ENCODE measurements around the gene MAPK14.

- TF ChIP-seq HDGF (IDR thresholded peaks at IDR 0.05; ENCODE audit: borderline replicate concordance) (no peak), FOXM1 (IDR thresholded peaks at IDR 0.05; ENCODE audit: borderline replicate concordance) (no peak), NFRKB (IDR thresholded peaks at IDR 0.05) (no peak), CTBP1 (IDR thresholded peaks at IDR 0.05; ENCODE audit: borderline replicate concordance) (no peak), FOXK2 (IDR thresholded peaks at IDR 0.05) (no peak), SUZ12 (IDR thresholded peaks at IDR 0.05) (no peak), ELF4 (IDR thresholded peaks at IDR 0.05) (no peak), L3MBTL2 (conservative IDR thresholded peaks at IDR 0.05) (no peak), SP1 (IDR thresholded peaks at IDR 0.05) (no peak), BHLHE40 (IDR thresholded peaks at IDR 0.05; ENCODE audit: borderline replicate concordance) (no peak), PKNOX1 (IDR thresholded peaks at IDR 0.05) (no peak), TARDBP (IDR thresholded peaks at IDR 0.05) (no peak), ARNT (IDR thresholded peaks at IDR 0.05) (no peak)
Measured at GRCh38 chr6:36039112-36039511, 11.5 kb downstream of the MAPK14 start.
